ENCODE results near the gene DRC3. TPM values are rescaled to one million over a fixed set of nuclear protein-coding genes. Genes with fewer than 3 reads are reported as not detected.

Gene DRC3
- total RNA-seq, 1 experiment from 2014 or later: 1.0 TPM

DNA sequence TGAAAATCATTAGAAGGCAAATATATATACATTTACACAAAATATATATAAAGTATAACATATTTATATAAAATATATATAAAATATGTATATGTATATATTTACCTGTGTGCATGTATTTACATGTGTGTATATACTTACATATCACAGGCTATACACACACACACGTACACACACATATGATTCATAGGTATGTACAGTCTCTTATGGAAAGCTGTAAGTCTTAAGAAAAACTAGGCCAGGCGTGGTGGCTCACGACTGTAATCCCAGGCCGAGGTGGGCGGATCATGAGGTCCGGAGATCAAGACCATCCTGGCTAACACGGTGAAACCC is 15.1 kb upstream of the DRC3 start:
- Histone ChIP-seq H3K27ac (ENCODE audit: low read depth, low read length, poor library complexity, severe bottlenecking) (no peak overlapping the region), H3K36me3 (ENCODE audit: insufficient read depth, low read length, poor library complexity, severe bottlenecking) (no peaks in the 10 kb centered on the region), H3K9me3 (ENCODE audit: low read depth, low read length, poor library complexity, severe bottlenecking) (no peaks in the 10 kb centered on the region), H3K4me3 (ENCODE audit: low read depth, low read length, poor library complexity, severe bottlenecking) (no peak overlapping the region), H3K4me1 (ENCODE audit: insufficient read depth, low read length, poor library complexity, severe bottlenecking) (no peaks in the 10 kb centered on the region), H3K27me3 (replicated peaks; ENCODE audit: insufficient read depth, low read depth, low read length, poor library complexity) (no peaks in the 10 kb centered on the region)
- intact Hi-C loops (cut with micrococcal nuclease; ENCODE audit: unreplicated experiment): no loop called here
- POLR2A ChIA-PET (ENCODE audit: low non-redundant PET): no interaction called here
- no peak for DNase-seq (ENCODE audit: low spot score)
- no TSS peak for BruUV-seq (replicated peaks)
- TF ChIP-seq, protein P1, sequence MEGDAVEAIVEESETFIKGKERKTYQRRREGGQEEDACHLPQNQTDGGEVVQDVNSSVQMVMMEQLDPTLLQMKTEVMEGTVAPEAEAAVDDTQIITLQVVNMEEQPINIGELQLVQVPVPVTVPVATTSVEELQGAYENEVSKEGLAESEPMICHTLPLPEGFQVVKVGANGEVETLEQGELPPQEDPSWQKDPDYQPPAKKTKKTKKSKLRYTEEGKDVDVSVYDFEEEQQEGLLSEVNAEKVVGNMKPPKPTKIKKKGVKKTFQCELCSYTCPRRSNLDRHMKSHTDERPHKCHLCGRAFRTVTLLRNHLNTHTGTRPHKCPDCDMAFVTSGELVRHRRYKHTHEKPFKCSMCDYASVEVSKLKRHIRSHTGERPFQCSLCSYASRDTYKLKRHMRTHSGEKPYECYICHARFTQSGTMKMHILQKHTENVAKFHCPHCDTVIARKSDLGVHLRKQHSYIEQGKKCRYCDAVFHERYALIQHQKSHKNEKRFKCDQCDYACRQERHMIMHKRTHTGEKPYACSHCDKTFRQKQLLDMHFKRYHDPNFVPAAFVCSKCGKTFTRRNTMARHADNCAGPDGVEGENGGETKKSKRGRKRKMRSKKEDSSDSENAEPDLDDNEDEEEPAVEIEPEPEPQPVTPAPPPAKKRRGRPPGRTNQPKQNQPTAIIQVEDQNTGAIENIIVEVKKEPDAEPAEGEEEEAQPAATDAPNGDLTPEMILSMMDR (conservative IDR thresholded peaks at IDR 0.05; ENCODE audit: low read depth, low read length): no peak
- TF ChIP-seq EZH2 (IDR thresholded peaks at IDR 0.05; ENCODE audit: borderline replicate concordance, low read depth, low read length, poor library complexity, severe bottlenecking): no peak
- CTCF ChIA-PET: no interaction called here

DNA sequence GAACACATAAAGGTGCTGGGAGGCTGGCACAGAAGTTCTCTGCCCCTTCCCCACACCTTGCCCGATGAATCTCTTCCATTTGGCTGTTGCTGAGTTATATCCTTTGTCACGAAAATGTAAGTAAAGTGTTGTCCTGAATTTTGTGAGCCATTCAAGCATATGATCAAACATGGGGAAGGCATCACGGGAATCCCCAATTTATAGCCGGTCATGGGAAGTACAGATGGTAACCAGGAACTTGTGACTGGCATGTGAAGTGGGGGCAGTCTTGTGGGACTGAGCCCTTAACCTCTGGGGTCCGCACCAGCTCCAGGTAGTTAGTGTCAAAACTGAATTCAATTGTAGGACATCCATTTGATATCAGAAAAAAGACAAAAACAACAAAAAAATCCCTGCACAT is 13.7 kb upstream of the DRC3 start:
- H3K27ac ChIP-seq (ENCODE audit: low read depth, low read length, poor library complexity, severe bottlenecking): no peak overlapping the region
- CTCF ChIA-PET: no interaction called here

DNA sequence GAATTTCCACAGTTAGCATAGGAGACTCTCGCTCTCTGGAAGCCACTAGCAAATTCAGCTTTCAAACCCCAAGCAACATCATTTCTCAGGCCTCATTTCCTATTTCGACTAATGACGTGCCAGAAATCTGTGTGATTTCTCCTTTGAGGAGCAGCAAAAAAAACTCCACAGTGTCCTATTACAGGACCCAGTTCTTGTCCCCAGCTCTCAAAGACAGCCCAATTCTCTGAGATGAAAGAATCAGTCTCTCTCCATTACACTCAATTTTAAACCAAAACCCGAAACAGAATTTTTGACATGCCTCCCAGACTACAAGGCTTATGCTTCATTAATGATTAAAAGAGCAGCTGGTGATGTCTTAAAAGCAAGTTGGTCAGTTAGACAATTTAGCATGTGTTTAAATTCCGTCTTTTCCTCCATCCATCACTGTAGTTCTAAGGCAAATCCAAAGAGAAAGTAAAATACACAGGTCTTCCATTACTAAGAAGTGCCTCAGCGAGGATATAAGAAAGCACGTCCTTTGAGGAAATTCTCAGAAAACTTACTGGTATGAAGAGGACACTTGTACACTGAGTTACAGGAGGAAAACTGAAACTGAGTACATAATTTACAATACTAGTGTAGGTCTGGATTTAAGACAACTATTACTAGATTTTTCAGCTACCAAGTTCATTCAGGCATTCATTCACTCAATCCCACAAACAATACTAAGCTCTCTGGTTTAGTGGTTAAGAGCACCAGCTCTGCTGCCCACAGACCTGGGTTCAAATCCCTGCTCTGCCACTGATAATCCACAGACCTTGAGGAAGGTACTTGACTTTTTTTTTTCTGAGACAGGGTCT is 12.9 kb upstream of the DRC3 start:
- CTCF ChIA-PET: no interaction called here
- no TSS peak for BruUV-seq (replicated peaks)
- Histone ChIP-seq H3K4me1 (ENCODE audit: insufficient read depth, low read length, poor library complexity, severe bottlenecking) (no peaks in the 10 kb centered on the region), H3K27ac (ENCODE audit: low read depth, low read length, poor library complexity, severe bottlenecking) (no peak overlapping the region), H3K9me3 (ENCODE audit: low read depth, low read length, poor library complexity, severe bottlenecking) (no peaks in the 10 kb centered on the region), H3K36me3 (ENCODE audit: insufficient read depth, low read length, poor library complexity, severe bottlenecking) (no peaks in the 10 kb centered on the region), H3K4me3 (ENCODE audit: low read depth, low read length, poor library complexity, severe bottlenecking) (no peak overlapping the region), H3K27me3 (replicated peaks; ENCODE audit: insufficient read depth, low read depth, low read length, poor library complexity) (no peaks in the 10 kb centered on the region)
- no peak for TF ChIP-seq EZH2 (IDR thresholded peaks at IDR 0.05; ENCODE audit: borderline replicate concordance, low read depth, low read length, poor library complexity, severe bottlenecking)
- TF ChIP-seq, protein P1 (conservative IDR thresholded peaks at IDR 0.05; ENCODE audit: low read depth, low read length): no peak
- POLR2A ChIA-PET (ENCODE audit: low non-redundant PET): no interaction called here
- DNase-seq (ENCODE audit: low spot score): no peak
- intact Hi-C loops (cut with micrococcal nuclease; ENCODE audit: unreplicated experiment): no loop called here

More for the DNA sequence above, 13.7 kb upstream of the DRC3 start:
- H3K4me1 ChIP-seq (ENCODE audit: insufficient read depth, low read length, poor library complexity, severe bottlenecking): no peaks in the 10 kb centered on the region
- DNase-seq (ENCODE audit: low spot score): no peak
- POLR2A ChIA-PET (ENCODE audit: low non-redundant PET): no interaction called here
- no peaks in the 10 kb centered on the region for H3K36me3 ChIP-seq (ENCODE audit: insufficient read depth, low read length, poor library complexity, severe bottlenecking)
- no peaks in the 10 kb centered on the region for H3K9me3 ChIP-seq (ENCODE audit: low read depth, low read length, poor library complexity, severe bottlenecking)
- intact Hi-C loops (cut with micrococcal nuclease; ENCODE audit: unreplicated experiment): no loop called here
- no TSS peak for BruUV-seq (replicated peaks)
- no peak overlapping the region for H3K4me3 ChIP-seq (ENCODE audit: low read depth, low read length, poor library complexity, severe bottlenecking)
- no peaks in the 10 kb centered on the region for H3K27me3 ChIP-seq (replicated peaks; ENCODE audit: insufficient read depth, low read depth, low read length, poor library complexity)
- TF ChIP-seq EZH2 (IDR thresholded peaks at IDR 0.05; ENCODE audit: borderline replicate concordance, low read depth, low read length, poor library complexity, severe bottlenecking): no peak
- TF ChIP-seq, protein P1 (conservative IDR thresholded peaks at IDR 0.05; ENCODE audit: low read depth, low read length): no peak
